ENCODE results near the gene IFNA1. TPM values are rescaled to one million over a fixed set of nuclear protein-coding genes. Genes with fewer than 3 reads are reported as not detected.
A peak's percentile ranks its signal among the peaks of the same experiment; 100 is the strongest.
"Not testable (repeated sequence)": the region's sequence is repeated elsewhere in the genome, so short reads cannot be mapped to it uniquely, and the experiment has no call there.

The IFNA1 gene
- total and polyA plus RNA-seq, 2 experiments from 2014 or later, result not detected

- not testable (repeated sequence) for H3K27ac ChIP-seq (ENCODE audit: low read depth); H3F3A ChIP-seq (replicated peaks; ENCODE audit: low read depth); H3K4me2 ChIP-seq; H3K4me3 Mint-ChIP-seq; H3K4me3 ChIP-seq; H3K4me1 ChIP-seq (ENCODE audit: insufficient read depth); H3K36me3 Mint-ChIP-seq (ENCODE audit: low read depth); H3K9me3 Mint-ChIP-seq; H3K27me3 ChIP-seq (ENCODE audit: insufficient read depth); H3K27me3 Mint-ChIP-seq (ENCODE audit: insufficient read depth, low read depth, poor library complexity); H4K20me1 ChIP-seq (replicated peaks; ENCODE audit: insufficient read depth); H3K36me3 ChIP-seq (ENCODE audit: insufficient read depth); ATAC-seq; H3K9me2 ChIP-seq (ENCODE audit: insufficient read depth); DNase-seq (ENCODE audit: low spot score); H2AFZ ChIP-seq; H3K79me2 ChIP-seq (replicated peaks; ENCODE audit: insufficient read depth); H3K27ac Mint-ChIP-seq
- peaks cover 12% of the 10 kb centered on the region; the same call in 2 of the 3 replicates for H3K4me1 Mint-ChIP-seq
Observed at GRCh38 chr9:21449312-21449711, 9.1 kb downstream of the IFNA1 start.

- Histone ChIP-seq H3K27me3 (ENCODE audit: insufficient read depth) (no peaks in the 10 kb centered on the region), H3K36me3 (ENCODE audit: insufficient read depth) (no peaks in the 10 kb centered on the region), H3K9me2 (ENCODE audit: insufficient read depth) (no peaks in the 10 kb centered on the region), H3F3A (replicated peaks; ENCODE audit: low read depth) (no peaks in the 10 kb centered on the region), H2AFZ (no peak overlapping the region), H3K4me2 (no peak overlapping the region), H3K4me3 (no peak overlapping the region), H3K79me2 (replicated peaks; ENCODE audit: insufficient read depth) (no peaks in the 10 kb centered on the region), H4K20me1 (replicated peaks; ENCODE audit: insufficient read depth) (no peaks in the 10 kb centered on the region), H3K27ac (ENCODE audit: low read depth) (no peak overlapping the region), H3K4me1 (ENCODE audit: insufficient read depth) (peaks cover 10% of the 10 kb centered on the region)
- Mint-ChIP-seq H3K27ac (no peak overlapping the region; the same call in 1 of the 2 replicates), H3K36me3 (ENCODE audit: low read depth) (no peaks in the 10 kb centered on the region), H3K4me3 (no peak overlapping the region), H3K4me1 (peaks cover 12% of the 10 kb centered on the region; the same call in 2 of the 3 replicates), H3K27me3 (ENCODE audit: insufficient read depth, low read depth, poor library complexity) (peaks cover 7% of the 10 kb centered on the region), H3K9me3 (no peaks in the 10 kb centered on the region)
- no peak; the same call in 2 of the 3 replicates for ATAC-seq
- peak; percentile 28 for DNase-seq (ENCODE audit: low spot score)
- TF ChIP-seq POLR2AphosphoS5 (IDR thresholded peaks at IDR 0.05; ENCODE audit: low read depth) (no peak), CTCF (conservative IDR thresholded peaks at IDR 0.05; ENCODE audit: low read depth in 2 of 2) (no peak), STAT1 (IDR thresholded peaks at IDR 0.05; ENCODE audit: unreplicated experiment) (no peak), ZNF331 (CRISPR knock-in tag; IDR thresholded peaks at IDR 0.05; ENCODE audit: low read depth) (no peak), ETS1 (IDR thresholded peaks at IDR 0.05) (no peak), JUNB (IDR thresholded peaks at IDR 0.05; ENCODE audit: unreplicated experiment) (no peak), ZNF114 (CRISPR knock-in tag; IDR thresholded peaks at IDR 0.05) (no peak), EZH2phosphoT487 (IDR thresholded peaks at IDR 0.05; ENCODE audit: unreplicated experiment) (no peak), CREB1 (CRISPR knock-in tag; IDR thresholded peaks at IDR 0.05; ENCODE audit: low read depth) (no peak), EZH2 (IDR thresholded peaks at IDR 0.05; ENCODE audit: low read depth, unreplicated experiment) (no peak), REST (IDR thresholded peaks at IDR 0.05; ENCODE audit: unreplicated experiment) (no peak), NANOG (IDR thresholded peaks at IDR 0.05; ENCODE audit: borderline replicate concordance) (no peak)
Observed at GRCh38 chr9:21450733-21451394, 10.6 kb downstream of the IFNA1 start.

Data from GM23338 (cell line).